HFFc6 (cell line): ENCODE data around the gene RCOR2. TPM values are rescaled to one million over a fixed set of nuclear protein-coding genes. Genes with fewer than 3 reads are reported as not detected.

Source experiments
- DNase-seq: peaks from one replicate; pipeline ENCODE4 v3.0.0-alpha.2; 2018
- H3K27ac Mint-ChIP-seq: 2 replicates; pipeline ENCODE4 v1.8.0; 2020; ENCODE audit warnings: mild to moderate bottlenecking, mixed read lengths
- H3K27me3 Mint-ChIP-seq: 2 replicates; pipeline ENCODE4 v1.8.0; 2021; ENCODE audit warnings: mild to moderate bottlenecking, moderate library complexity, mixed read lengths; ENCODE audit not compliant: insufficient read depth
- H3K36me3 Mint-ChIP-seq: 2 replicates; pipeline ENCODE4 v1.8.0; 2021; ENCODE audit warnings: low read depth, mixed read lengths
- H3K4me1 Mint-ChIP-seq: 2 replicates; pipeline ENCODE4 v1.8.0; 2020; ENCODE audit warnings: low read depth, mixed read lengths
- H3K4me3 Mint-ChIP-seq: 2 replicates; pipeline ENCODE4 v1.8.0; 2020; ENCODE audit warnings: mild to moderate bottlenecking, moderate library complexity, mixed read lengths
- H3K9me3 Mint-ChIP-seq: 2 replicates; pipeline ENCODE4 v1.8.0; 2020; ENCODE audit warnings: mild to moderate bottlenecking, mixed read lengths
- total RNA-seq, 6 experiments: library from RNA; stranded (reverse); fragmentation: NEBNext Ultra II Directional; extraction: Animal tissue kit (Norgen Biotek cat#: 25700); gene quantifications; 2 replicates in 1 of 6; 3 replicates in 5 of 6; pipeline ENCODE4 v1.2.3, GENCODE V29; 2021
- TF ChIP-seq, protein P1 (sequence below): fragments of 200-600 bp; sonication (generic); IDR thresholded peaks from 2 replicates; pipeline ENCODE4 v1.5.0; 2021; ENCODE audit warnings: antibody characterized with exemption, mild to moderate bottlenecking

Gene RCOR2
- total RNA-seq, 6 experiments from 2014 or later, result 0.34 to 0.72 (median 0.41) TPM

- peaks cover 57% of the 10 kb centered on the region for H3K4me1 Mint-ChIP-seq
- H3K27me3 Mint-ChIP-seq, result no peaks in the 10 kb centered on the region; the same call in 1 of the 2 replicates
- TF ChIP-seq, protein P1, sequence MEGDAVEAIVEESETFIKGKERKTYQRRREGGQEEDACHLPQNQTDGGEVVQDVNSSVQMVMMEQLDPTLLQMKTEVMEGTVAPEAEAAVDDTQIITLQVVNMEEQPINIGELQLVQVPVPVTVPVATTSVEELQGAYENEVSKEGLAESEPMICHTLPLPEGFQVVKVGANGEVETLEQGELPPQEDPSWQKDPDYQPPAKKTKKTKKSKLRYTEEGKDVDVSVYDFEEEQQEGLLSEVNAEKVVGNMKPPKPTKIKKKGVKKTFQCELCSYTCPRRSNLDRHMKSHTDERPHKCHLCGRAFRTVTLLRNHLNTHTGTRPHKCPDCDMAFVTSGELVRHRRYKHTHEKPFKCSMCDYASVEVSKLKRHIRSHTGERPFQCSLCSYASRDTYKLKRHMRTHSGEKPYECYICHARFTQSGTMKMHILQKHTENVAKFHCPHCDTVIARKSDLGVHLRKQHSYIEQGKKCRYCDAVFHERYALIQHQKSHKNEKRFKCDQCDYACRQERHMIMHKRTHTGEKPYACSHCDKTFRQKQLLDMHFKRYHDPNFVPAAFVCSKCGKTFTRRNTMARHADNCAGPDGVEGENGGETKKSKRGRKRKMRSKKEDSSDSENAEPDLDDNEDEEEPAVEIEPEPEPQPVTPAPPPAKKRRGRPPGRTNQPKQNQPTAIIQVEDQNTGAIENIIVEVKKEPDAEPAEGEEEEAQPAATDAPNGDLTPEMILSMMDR, result no peak
- DNase-seq, result no peak
- no peaks in the 10 kb centered on the region for H3K9me3 Mint-ChIP-seq
- H3K4me3 Mint-ChIP-seq, result peak overlapping the region; percentile 41; the same call in 1 of the 2 replicates
- peaks cover 4% of the 10 kb centered on the region; the same call in 1 of the 2 replicates for H3K36me3 Mint-ChIP-seq
- H3K27ac Mint-ChIP-seq, result peak overlapping the region; percentile 67
Measured at GRCh38 chr11:63870351-63871140, 46.4 kb downstream of the RCOR2 start.

GRCh38 chr11:63869683-63870082, 47.3 kb downstream of the RCOR2 start:
- peaks cover 6% of the 10 kb centered on the region; the same call in 1 of the 2 replicates for H3K36me3 Mint-ChIP-seq
- H3K4me3 Mint-ChIP-seq, result no peak overlapping the region
- no peaks in the 10 kb centered on the region; the same call in 1 of the 2 replicates for H3K27me3 Mint-ChIP-seq
- H3K9me3 Mint-ChIP-seq, result no peaks in the 10 kb centered on the region
- no peak for DNase-seq
- TF ChIP-seq, protein P1, result no peak
- H3K4me1 Mint-ChIP-seq, result peaks cover 59% of the 10 kb centered on the region
- no peak overlapping the region; the same call in 1 of the 2 replicates for H3K27ac Mint-ChIP-seq

- H3K27ac Mint-ChIP-seq, result no peak overlapping the region; the same call in 1 of the 2 replicates
- no peak for DNase-seq
- H3K4me3 Mint-ChIP-seq, result no peak overlapping the region
- TF ChIP-seq, protein P1, result no peak
- peaks cover 6% of the 10 kb centered on the region; the same call in 1 of the 2 replicates for H3K36me3 Mint-ChIP-seq
- peaks cover 59% of the 10 kb centered on the region for H3K4me1 Mint-ChIP-seq
- H3K27me3 Mint-ChIP-seq, result no peaks in the 10 kb centered on the region; the same call in 1 of the 2 replicates
- no peaks in the 10 kb centered on the region for H3K9me3 Mint-ChIP-seq
Measured at GRCh38 chr11:63869171-63869591, 47.8 kb downstream of the RCOR2 start.

DNA sequence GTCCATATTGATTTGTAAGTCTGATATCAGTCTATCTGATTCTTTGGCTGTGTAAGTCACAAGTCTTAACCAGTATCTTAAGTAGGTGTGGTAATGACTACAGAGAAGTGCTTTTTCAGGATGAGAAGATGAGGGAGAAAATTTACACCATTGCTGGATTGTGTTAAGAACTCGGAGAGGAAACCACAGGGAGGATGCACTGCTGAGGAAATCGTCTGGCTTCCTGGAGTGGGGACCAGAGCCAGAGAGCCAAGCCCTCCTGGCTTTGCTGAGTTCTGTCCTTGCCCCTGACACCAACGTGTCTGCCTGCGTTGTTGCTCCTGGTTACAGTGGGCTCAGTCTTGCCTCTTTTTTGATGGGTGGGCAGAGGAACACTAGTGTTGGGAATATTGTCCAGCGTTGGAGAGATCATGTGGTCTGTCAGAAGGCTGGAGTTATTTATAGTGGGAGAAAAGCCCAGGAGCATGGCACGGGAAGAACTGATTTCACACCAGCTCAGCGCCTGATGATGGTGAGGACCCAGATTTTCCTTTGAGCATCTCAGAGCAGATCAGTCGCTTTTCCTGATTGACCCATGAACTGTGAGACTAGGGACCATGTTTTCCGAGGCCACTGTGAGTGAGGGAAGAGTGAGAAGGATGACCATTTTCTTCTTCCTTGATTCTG, 48.4 kb downstream of the RCOR2 start:
- TF ChIP-seq, protein P1, result no peak
- Mint-ChIP-seq H3K27ac (no peak overlapping the region), H3K9me3 (no peaks in the 10 kb centered on the region), H3K36me3 (0 out of 2 replicates have a peak, but pooled peaks cover 6% of the 10 kb centered on the region), H3K27me3 (no peaks in the 10 kb centered on the region; the same call in 1 of the 2 replicates), H3K4me3 (no peak overlapping the region), H3K4me1 (peaks cover 59% of the 10 kb centered on the region)
- DNase-seq, result no peak

GRCh38 chr11:63867511-63867910, 49.5 kb downstream of the RCOR2 start:
- Mint-ChIP-seq H3K9me3 (no peaks in the 10 kb centered on the region), H3K4me3 (no peak overlapping the region), H3K36me3 (0 out of 2 replicates have a peak, but pooled peaks cover 6% of the 10 kb centered on the region), H3K27ac (no peak overlapping the region), H3K27me3 (no peaks in the 10 kb centered on the region; the same call in 1 of the 2 replicates), H3K4me1 (peaks cover 55% of the 10 kb centered on the region)
- no peak for DNase-seq
- TF ChIP-seq, protein P1, result no peak
